ENCODE measurements around the gene RRP7A.
"Not testable (repeated sequence)": the region's sequence is repeated elsewhere in the genome, so short reads cannot be mapped to it uniquely, and the experiment has no call there.

Gene RRP7A

DNA sequence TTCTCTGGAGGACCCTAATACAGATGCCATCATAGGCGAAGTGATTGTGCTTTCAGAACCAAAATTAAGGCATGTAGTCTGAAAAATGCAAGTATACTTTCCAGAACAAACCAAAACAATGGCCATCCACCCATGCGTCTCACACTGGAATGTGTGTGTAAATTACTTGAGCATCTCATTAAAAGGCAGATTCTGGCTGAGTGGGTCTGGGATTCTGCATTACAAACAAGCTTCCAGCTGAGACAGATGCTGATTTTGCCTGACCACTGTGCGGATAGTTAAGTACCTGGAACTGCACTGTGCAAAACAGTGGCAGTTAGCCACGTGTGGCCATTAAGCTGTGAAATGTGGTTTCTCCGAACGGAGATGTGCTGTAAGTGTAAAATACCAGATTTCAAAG, 26.2 kb downstream of the RRP7A start:
- no peak for DNase-seq

DNA sequence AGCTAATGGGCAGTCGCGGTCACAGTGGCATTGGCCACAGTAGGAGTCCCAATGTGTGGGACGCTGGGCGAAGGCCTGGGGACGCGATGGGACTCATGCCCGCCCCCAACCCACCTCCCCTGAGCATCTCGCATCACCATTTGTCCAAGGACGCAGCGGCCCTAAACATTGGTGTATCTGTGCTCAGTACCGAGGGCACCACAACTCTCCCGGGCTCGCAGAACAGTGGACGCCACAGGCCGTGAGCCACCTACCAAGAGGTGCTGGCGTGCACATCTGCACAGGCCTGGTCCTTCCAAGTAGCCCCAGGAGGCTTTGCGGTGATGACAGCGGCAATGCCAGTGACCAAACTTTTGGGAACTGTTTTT, 27.3 kb downstream of the RRP7A start:
- no peak for DNase-seq

DNA sequence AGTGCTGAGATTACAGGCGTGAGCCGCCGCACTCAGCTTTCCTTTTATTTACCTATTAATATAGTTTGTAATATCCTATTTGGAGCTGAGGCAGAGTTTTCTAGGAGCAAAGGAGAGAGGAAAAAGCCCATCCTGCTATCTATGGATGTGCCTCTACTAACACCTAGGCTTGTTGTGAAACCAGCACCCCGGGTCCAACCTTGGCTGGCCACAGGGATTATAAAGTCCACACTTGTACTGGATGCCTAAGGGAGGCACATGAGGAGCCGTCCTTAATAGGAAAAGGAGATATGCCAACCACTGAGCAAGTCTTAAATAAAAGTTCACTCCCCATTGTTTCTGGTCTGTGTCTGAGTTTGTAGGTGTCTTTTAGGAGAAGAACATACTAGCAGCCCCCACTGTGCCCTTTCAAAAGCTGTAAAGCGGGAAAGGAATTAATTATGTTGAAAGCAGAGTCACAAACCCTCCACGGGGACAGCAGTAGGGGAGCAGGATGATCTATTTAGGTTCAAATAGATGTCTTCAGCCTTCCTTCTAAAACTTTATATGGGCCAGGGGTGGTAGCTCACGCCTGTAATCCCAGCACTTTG, 29.3 kb downstream of the RRP7A start:
- DNase-seq, result no peak

DNA sequence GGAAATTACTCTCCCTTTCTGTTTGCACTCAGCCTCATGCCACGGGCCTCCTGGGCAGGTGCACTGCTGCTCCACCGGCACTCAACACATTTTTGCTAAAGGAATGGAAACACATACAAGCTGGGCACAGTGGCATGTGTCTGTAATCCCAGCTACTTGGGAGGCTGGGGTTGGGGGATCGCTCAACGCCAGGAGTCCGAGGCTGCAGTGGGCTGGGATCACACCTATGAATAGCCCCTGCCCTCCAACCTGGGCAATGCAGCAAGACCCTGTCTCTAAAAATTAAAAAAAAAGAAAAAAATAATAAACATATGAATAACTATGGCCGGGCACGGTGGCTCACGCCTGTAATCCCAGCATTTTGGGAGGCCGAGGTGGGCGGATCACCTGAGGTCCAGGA, 30.6 kb downstream of the RRP7A start:
- no peak for DNase-seq

DNA sequence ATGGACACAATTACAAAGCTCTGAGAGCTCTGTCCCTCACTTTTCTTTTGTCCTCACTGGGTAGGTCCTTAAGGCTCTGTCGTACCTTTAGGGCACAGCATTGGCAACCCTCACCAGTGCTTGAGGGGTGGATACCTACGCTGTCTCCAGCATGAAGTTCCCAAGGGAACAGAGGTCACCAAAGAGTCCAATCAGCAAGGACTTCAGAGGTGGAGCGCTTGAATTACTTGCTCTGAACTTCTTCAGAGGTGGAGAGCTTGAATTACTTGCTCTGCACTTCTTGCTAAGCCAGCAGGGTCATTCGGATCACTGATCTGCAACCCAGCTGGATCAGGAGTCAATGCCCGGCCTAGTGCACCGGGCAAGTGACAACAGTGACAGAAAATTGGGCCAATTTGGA, 35.1 kb downstream of the RRP7A start:
- no peak for DNase-seq

DNA sequence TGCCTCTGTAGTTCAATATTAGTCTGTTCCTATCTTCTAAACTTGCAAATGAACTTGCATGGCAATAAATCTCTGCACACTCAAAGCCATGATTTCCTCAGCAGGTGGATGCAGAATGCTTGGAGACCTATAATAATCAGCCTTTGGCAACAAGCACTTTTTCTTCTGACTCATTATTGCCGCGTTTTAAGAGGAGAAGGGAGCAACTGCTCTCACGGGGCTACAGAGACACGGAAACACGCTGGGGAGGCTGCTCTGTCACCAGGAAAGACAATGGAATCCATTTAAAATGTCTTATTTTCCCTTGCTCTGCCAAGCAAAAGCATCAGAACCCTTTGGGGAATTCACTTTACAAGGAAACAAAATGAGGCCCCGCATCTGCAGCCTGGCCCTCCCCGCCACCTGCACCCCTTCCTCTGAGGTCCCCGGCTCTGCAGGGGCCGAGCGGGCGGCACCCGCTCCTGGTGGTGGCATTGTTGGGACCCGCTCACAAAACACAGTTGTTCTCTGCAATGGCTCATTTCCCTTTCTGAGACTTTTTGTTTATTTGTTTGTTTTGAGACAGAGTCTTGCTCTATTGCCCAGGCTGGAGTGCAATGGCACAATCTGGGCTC, 35.9 kb downstream of the RRP7A start:
- DNase-seq, result not testable (repeated sequence)

DNA sequence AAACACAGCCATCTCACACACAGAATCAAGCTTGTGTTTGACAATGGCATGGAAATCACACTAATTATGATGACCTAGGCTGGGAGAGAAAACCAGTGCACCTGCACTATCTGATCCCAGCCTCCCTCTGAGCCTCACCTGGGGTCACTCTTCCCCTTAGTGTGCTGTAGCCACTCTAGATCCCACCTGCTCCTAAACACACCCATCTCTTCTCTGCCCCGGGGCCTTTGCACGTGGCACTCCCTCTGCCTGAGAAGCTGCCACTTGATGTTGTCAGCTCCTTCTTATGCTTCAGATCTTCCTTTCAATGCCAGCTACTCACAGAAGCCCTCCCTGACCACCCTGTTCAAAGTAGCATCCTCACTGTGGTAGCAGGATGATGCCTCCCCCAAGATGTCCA, 44.5 kb downstream of the RRP7A start:
- no peak for DNase-seq

DNA sequence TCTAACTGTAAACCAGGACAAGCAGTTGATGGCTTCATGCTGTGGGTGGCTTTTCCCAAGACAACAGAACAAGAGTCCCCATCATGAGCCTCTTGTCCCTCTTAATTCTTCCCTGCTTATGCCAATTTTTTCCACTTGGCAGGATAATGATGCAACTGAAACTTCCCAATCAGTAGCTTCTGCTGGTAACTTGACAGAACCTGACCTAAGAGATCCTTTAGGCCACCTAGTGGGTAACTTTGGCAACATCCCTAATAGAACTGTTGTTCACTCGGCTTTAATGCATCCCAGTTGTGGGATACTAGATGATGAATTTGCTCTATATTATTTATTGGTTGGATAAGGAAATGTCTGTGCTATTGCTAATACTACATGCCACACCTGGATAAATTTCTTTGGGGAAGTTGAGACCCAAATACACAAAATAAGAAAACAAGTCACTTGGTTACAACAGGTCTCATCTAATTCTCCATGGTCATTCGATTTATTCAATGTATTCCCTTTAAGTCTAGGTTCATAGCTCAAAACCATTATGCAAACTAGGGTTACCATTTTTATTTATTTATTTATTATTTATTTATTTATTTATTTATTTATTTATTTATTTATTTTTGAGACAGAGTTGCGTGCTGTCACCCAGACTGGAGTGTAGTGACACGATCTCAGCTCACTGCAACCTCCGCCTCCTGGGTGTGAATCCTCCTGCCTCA, 46.0 kb downstream of the RRP7A start:
- DNase-seq, result no peak

DNA sequence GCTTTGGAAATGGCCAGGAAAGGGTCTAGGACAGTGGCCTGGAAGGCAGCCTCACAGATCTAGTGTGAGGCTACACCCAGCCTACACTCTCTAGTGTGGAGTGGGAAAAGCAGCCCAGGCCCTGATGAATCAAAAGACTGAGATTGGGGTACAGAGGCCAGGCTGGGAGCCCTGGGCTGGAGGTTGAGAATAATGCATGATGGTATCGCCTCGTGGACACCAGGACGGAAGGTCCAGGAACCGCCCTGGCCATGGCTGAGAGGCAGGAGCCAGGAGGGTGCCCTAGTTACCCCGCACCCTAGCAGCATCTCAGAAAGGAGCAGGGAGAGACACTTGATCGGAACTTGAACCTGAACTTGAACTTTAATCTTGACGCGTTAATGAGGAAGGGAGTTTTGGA, 46.9 kb downstream of the RRP7A start:
- no peak for DNase-seq

DNA sequence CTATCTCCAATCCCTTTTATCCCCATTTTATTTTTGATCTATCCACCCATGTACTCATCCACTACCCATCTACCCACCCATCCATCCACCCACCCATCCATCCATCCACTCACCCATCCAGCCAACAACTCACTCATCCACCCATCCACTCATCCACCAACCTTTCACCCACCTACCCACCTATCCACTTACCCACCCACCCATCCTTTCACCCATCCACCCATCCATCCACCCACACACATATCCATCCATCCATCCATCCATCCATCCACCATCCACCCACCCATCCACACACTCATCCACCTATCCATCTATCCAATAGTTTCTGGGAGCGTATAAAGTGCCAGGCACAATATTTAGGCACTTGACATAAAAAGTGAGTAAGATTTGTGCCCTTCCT, 48.2 kb downstream of the RRP7A start:
- no peak for DNase-seq

DNA sequence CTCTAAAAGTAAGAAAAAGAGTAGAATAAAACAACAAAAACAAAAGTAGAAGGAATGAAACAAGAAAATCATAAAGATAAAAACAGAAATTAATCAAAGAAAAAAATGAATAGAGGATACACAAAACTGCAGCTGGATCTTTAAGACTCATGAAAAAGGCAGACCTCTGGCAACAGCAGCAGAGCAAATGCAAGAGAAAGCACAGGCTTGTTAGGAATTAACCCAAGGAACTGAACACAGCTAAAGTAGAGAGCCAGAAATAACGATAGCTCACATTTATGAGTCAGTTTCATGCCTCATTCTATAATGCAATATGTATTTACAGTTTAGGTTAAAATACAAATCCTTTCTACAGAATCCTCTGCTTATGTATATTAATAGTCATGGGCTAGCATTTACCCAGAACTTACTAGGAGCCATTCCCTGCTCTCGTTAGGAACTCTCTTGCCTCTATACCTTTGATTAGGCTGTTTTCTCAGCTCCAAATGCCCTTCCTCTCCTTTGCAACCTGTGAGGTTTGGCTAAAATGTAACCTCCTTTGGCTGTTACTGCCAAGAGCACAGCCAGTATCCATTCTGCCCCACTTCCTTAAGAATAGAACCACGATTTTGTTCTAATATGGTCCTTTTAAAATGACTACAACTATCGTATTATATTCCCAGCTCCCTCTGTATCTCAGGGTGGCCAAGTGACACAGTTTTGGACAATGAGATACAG, 49.1 kb downstream of the RRP7A start:
- no peak for DNase-seq

DNA sequence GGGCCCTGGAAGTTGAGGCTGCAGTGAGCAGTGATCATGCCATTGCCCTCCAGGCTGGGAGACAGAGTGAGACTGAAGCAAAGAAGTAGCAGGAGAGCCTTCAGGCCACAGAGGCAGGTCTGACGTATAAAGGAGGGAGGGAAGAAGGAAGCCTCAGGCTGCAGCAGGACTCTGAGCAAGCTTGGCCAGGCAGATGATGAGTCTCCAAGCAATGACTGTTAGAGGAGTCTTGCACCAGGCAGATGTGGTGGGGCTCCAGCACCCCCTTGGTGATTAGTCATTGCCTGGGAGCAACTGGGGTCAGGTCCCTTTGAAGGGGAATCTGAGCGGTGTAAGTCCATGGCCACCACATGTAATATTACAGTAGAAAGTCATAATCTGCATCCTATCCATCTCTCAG, 50.8 kb downstream of the RRP7A start:
- DNase-seq, result no peak

DNA sequence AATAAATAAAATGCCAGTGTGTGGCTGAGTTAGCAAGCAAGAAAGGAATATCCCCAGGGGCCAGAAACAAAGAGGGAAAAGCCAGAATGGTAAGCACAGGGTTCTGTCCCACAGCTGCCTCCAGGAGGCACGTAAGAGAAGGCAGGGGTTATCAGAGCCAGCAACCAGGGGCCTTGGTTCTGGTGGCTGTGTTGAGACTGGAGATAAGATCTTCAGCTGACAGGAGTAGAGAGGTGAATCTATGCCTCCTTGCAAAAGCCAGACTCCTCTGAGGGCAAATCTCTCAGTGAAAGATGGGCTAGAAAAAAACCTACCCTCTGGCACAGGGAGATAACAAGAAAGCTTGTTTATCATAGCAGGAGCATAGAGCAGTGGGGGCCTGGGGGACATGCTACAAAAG, 57.6 kb downstream of the RRP7A start:
- DNase-seq, result no peak

DNA sequence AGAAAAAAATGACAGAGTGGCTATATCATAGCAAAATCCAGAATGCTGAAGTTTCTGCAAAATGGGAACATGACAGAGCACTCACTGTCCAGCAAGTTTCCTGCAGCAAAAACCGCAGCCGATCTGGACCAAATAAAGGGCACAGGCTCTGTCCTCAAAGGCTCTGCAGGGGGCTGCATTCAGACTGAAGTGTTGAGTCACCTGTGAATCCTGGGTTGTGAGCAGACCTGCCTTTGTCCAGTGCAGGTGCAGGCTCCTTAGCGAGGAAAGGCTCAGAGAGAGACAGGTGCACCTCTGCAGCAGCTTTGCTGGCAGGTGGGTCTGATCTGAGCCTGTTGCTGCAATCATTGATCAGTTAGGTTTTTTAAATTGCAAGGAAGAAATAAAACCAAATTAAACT, 58.1 kb downstream of the RRP7A start:
- DNase-seq, result no peak
